Epithelial cell of esophagus (primary cell): ENCODE data around the gene LIPM.

Source experiments
- DNase-seq: peaks from one replicate; pipeline ENCODE4 v3.0.0; 2010; ENCODE audit warnings: low read depth
- H3K4me3 ChIP-seq: 2 replicates; pipeline ENCODE4 v1.5.1; 2011; ENCODE audit warnings: mild to moderate bottlenecking, low read length, control low read depth
- CTCF ChIP-seq: IDR thresholded peaks from 2 replicates; pipeline ENCODE4 v1.5.1; 2011; ENCODE audit warnings: low read depth, mild to moderate bottlenecking, low read length, control low read depth, inconsistent platforms; ENCODE audit not compliant: insufficient read depth; ENCODE audit errors: missing control alignments

LIPM gene

DNA sequence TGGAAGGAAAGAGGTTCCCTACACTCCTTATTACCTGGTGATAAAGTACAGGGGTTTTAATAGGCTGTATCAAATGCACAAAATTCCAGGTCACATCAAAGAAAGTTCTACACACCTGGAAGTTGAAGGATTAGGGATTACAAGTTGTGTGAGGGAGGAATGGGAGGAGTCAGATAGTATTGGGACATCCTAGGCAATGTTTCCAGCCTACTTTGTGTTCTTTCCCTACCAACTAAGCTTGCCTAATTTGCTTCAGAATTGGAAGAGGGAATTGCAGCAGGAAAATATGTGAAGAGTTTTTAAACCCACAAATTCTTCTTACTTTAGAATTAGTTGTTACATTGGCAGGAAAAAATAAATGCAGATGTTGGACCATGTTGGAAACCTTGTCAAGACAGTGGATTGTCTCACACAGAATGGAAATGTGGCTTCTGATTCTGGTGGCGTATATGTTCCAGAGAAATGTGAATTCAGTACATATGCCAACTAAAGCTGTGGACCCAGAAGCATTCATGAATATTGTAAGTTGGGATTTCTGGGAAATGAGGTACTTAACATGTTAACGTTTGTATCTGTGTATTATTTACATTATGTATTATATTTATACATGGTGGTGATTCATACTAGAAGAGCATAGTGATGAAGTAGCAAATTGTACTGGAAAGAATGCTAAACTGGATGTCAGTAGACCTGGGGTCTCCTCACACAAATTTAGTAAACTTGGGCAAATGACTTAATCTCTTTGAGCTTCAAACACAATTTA lies at the start of gene LIPM:
LIPM (plus strand) TSS at position 208 of the 763 bp plus-strand sequence; CDS start at position 375, 167 bp downstream.
- no peak for TF ChIP-seq CTCF
- peak; percentile 8 for DNase-seq
- no peak within 1 kb of the TSS for H3K4me3 ChIP-seq

DNA sequence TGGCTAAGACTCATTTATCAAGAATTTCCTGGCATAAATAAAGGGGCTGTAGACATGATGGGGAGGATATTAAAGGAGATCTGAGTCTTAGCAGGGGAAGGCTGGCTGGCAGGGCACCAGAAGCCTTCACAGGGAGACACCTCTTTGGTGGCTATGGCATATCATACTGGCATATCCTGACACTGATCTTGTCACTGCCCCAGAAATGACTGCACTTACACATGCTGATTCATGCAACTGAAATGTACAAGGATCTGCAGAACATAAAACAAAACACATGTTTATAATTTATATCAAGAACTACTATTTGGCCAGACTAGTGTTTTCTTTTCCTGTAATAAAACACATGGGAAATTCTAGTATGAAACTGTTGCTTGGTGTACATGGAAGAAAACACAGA lies 48.2 kb upstream of the LIPM start:
- no peak overlapping the region for H3K4me3 ChIP-seq
- DNase-seq, result peak; percentile 13
- TF ChIP-seq CTCF, result no peak

GRCh38 chr10:88755753-88756152 lies 46.8 kb upstream of the LIPM start:
- TF ChIP-seq CTCF, result no peak
- no peak for DNase-seq
- no peak overlapping the region for H3K4me3 ChIP-seq

GRCh38 chr10:88756660-88757059 lies 45.9 kb upstream of the LIPM start:
- DNase-seq, result no peak
- no peak for TF ChIP-seq CTCF
- H3K4me3 ChIP-seq, result no peak overlapping the region

- TF ChIP-seq CTCF, result no peak
- DNase-seq, result peak; percentile 94
- no peak within 1 kb of the TSS for H3K4me3 ChIP-seq
Observed at GRCh38 chr10:88759366-88760101, 43.0 kb upstream of the LIPM start, which contains the start of gene LIPN. TSS of gene LIPN (plus strand) at chr10:88760020. CDS start at chr10:88761406, 1,386 bp downstream.

DNA sequence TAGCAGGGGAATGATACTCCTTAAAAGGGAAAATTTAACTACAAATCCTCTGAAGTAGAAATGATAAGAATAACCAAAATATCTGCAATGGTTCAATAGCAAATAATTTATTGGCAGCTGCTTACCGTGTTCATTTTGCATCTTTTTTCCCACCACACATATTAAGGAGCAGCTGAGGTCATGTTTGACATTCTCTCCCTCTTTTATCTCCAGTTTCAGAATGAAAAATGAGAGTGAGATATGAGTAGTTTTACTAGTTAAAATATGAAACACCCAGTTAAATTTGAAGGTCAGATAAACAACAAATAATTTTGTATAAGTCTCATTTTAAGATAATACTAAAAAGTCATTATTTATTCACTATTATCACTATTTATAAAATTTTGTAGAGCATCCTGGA lies 39.6 kb upstream of the LIPM start:
- H3K4me3 ChIP-seq, result no peak overlapping the region
- DNase-seq, result no peak
- no peak for TF ChIP-seq CTCF

- DNase-seq, result peak; percentile 70
- TF ChIP-seq CTCF, result no peak
- H3K4me3 ChIP-seq, result no peak overlapping the region
Observed at GRCh38 chr10:88763441-88763840, 39.1 kb upstream of the LIPM start.
